Hepatocyte (in vitro differentiated cells): ENCODE results near the gene TSHZ3. TPM values are rescaled to one million over a fixed set of nuclear protein-coding genes. Genes with fewer than 3 reads are reported as not detected.

Source experiments
- DNase-seq: peaks from one replicate; pipeline ENCODE4 v3.0.0-alpha.2; 2016; ENCODE audit warnings: low spot score
- H2AFZ ChIP-seq: fragments of 200-600 bp; sonication (generic); 2 replicates; pipeline ENCODE4 v1.6.0; 2016; ENCODE audit warnings: antibody characterized with exemption, mild to moderate bottlenecking
- H3K27ac ChIP-seq: fragments of 200-600 bp; sonication (generic); 2 replicates; pipeline ENCODE4 v1.5.1; 2016; ENCODE audit warnings: mild to moderate bottlenecking
- H3K27me3 ChIP-seq: fragments of 200-600 bp; sonication (generic); 2 replicates; pipeline ENCODE4 v1.6.1; 2016
- H3K36me3 ChIP-seq: fragments of 200-600 bp; sonication (generic); replicated peaks from 2 replicates; pipeline ENCODE4 v1.5.1; 2016; ENCODE audit warnings: low read depth; ENCODE audit not compliant: insufficient read depth
- H3K4me1 ChIP-seq: fragments of 200-600 bp; sonication (generic); 2 replicates; pipeline ENCODE4 v1.5.1; 2016; ENCODE audit warnings: mild to moderate bottlenecking, moderate library complexity; ENCODE audit not compliant: insufficient read depth
- H3K4me2 ChIP-seq: fragments of 200-600 bp; sonication (generic); 2 replicates; pipeline ENCODE4 v1.6.0; 2016
- H3K4me3 ChIP-seq: fragments of 200-600 bp; sonication (generic); 2 replicates; pipeline ENCODE4 v1.5.1; 2016; ENCODE audit warnings: mild to moderate bottlenecking
- H3K79me2 ChIP-seq: fragments of 200-600 bp; sonication (generic); 2 replicates; pipeline ENCODE4 v1.6.0; 2017; ENCODE audit warnings: mild to moderate bottlenecking
- H3K9me2 ChIP-seq: fragments of 200-600 bp; sonication (generic); replicated peaks from 2 replicates; pipeline ENCODE4 v1.6.0; 2017; ENCODE audit warnings: mild to moderate bottlenecking; ENCODE audit not compliant: insufficient read depth
- H3K9me3 ChIP-seq: fragments of 200-600 bp; sonication (generic); 2 replicates; pipeline ENCODE4 v1.5.1; 2016; ENCODE audit warnings: low read depth, mild to moderate bottlenecking
- H4K20me1 ChIP-seq: fragments of 200-600 bp; sonication (generic); 2 replicates; pipeline ENCODE4 v1.6.0; 2016; ENCODE audit warnings: mild to moderate bottlenecking; ENCODE audit not compliant: insufficient read depth, poor library complexity, severe bottlenecking
- CTCF ChIP-seq: fragments of 200-600 bp; sonication (generic); IDR thresholded peaks from 2 replicates; pipeline ENCODE4 v1.5.1; 2016; ENCODE audit warnings: antibody characterized with exemption, mild to moderate bottlenecking; ENCODE audit not compliant: poor library complexity
- EZH2 ChIP-seq: fragments of 200-600 bp; sonication (generic); IDR thresholded peaks from 2 replicates; pipeline ENCODE4 v1.6.1; 2016; ENCODE audit warnings: antibody characterized with exemption, mild to moderate bottlenecking, borderline replicate concordance
- EZH2phosphoT487 ChIP-seq: fragments of 200-600 bp; sonication (generic); IDR thresholded peaks from one replicate; pipeline ENCODE4 v1.6.1; 2018; ENCODE audit warnings: antibody characterized with exemption, mild to moderate bottlenecking, low read depth, moderate library complexity; ENCODE audit not compliant: unreplicated experiment, severe bottlenecking
- WGBS: methylation state at CpG from one replicate; pipeline ENCODE4 v1.1.6; 2016; ENCODE audit warnings: low lambda C conversion rate; ENCODE audit errors: missing lambda C conversion rate; 5-methylcytosine and 5-hydroxymethylcytosine counted together
- polyA plus RNA-seq: library from polyadenylated mRNA; unstranded; fragments of >200 nt; fragmentation: Nextera tagmentation; extraction: Ambion mirVana; gene quantifications from 2 replicates; pipeline ENCODE4 v1.2.1, GENCODE V29; 2016
- total RNA-seq: library from RNA; depleted of rRNA; stranded (reverse); fragments of >200 nt; gene quantifications from 2 replicates; pipeline ENCODE4 v1.2.3, GENCODE V29; 2014

TSHZ3 gene
- total and polyA plus RNA-seq, 2 experiments from 2014 or later: 4.9 to 5.3 TPM

GRCh38 chr19:31258211-31259052 lies 90.8 kb downstream of the TSHZ3 start:
- no peak for TF ChIP-seq EZH2phosphoT487
- no peak for TF ChIP-seq CTCF
- TF ChIP-seq EZH2: no peak
- Histone ChIP-seq H3K36me3 (no peaks in the 10 kb centered on the region), H2AFZ (no peak overlapping the region), H3K4me2 (no peak overlapping the region), H3K9me3 (no peaks in the 10 kb centered on the region), H3K79me2 (no peaks in the 10 kb centered on the region), H3K27ac (no peak overlapping the region), H4K20me1 (no peaks in the 10 kb centered on the region), H3K4me3 (no peak overlapping the region), H3K27me3 (no peaks in the 10 kb centered on the region), H3K9me2 (no peaks in the 10 kb centered on the region), H3K4me1 (peaks cover 12% of the 10 kb centered on the region)
- 63% methylated on average over 15 of the region's 15 CpGs for WGBS
- DNase-seq: no peak

- H3K4me1 ChIP-seq: peaks cover 6% of the 10 kb centered on the region
- H2AFZ ChIP-seq: no peak overlapping the region
- no peaks in the 10 kb centered on the region for H3K79me2 ChIP-seq
- H3K36me3 ChIP-seq: no peaks in the 10 kb centered on the region
- no peak overlapping the region for H3K4me2 ChIP-seq
- H4K20me1 ChIP-seq: no peaks in the 10 kb centered on the region
- DNase-seq: no peak
- TF ChIP-seq CTCF (no peak), EZH2 (no peak), EZH2phosphoT487 (no peak)
- H3K27me3 ChIP-seq: no peaks in the 10 kb centered on the region
- no peak overlapping the region for H3K4me3 ChIP-seq
- no peak overlapping the region for H3K27ac ChIP-seq
- no peaks in the 10 kb centered on the region for H3K9me2 ChIP-seq
- no peaks in the 10 kb centered on the region for H3K9me3 ChIP-seq
- 86% methylated on average over 11 of the region's 11 CpGs for WGBS
Observed at GRCh38 chr19:31257426-31258130, 91.7 kb downstream of the TSHZ3 start.

GRCh38 chr19:31257025-31257424 lies 92.2 kb downstream of the TSHZ3 start:
- no peaks in the 10 kb centered on the region for H3K79me2 ChIP-seq
- WGBS: 91% methylated on average over 9 of the region's 9 CpGs
- H3K9me3 ChIP-seq: no peaks in the 10 kb centered on the region
- no peak overlapping the region for H3K4me2 ChIP-seq
- no peak overlapping the region for H2AFZ ChIP-seq
- no peaks in the 10 kb centered on the region for H3K27me3 ChIP-seq
- TF ChIP-seq EZH2phosphoT487 (no peak), CTCF (no peak), EZH2 (no peak)
- peaks cover 5% of the 10 kb centered on the region for H3K4me1 ChIP-seq
- H3K4me3 ChIP-seq: no peak overlapping the region
- no peaks in the 10 kb centered on the region for H3K36me3 ChIP-seq
- H3K9me2 ChIP-seq: no peaks in the 10 kb centered on the region
- no peak overlapping the region for H3K27ac ChIP-seq
- DNase-seq: no peak
- H4K20me1 ChIP-seq: no peaks in the 10 kb centered on the region
